CD14-positive monocyte (primary cell): ENCODE data around the gene PLEKHM2. TPM values are rescaled to one million over a fixed set of nuclear protein-coding genes. Genes with fewer than 3 reads are reported as not detected.

Experiments used
- DNase-seq, 3 donors: peaks; one replicate each; pipeline ENCODE4 v3.0.0-alpha.2; 2011 to 2022
- H2AFZ ChIP-seq: 2 replicates; pipeline ENCODE4 v1.6.0; 2012; ENCODE audit warnings: mild to moderate bottlenecking, low read depth, low read length, inconsistent platforms; ENCODE audit not compliant: insufficient read depth, poor library complexity, severe bottlenecking
- H3K27ac ChIP-seq, 2 donors: 1 replicate in 1 of 2; 2 replicates in 1 of 2; pipeline ENCODE4 v1.5.1; 2012 to 2013; ENCODE audit warnings: low read length in 2 of 2, control low read depth in 1 of 2, inconsistent platforms in 1 of 2, low read depth in 1 of 2, mild to moderate bottlenecking in 1 of 2
- H3K27me3 ChIP-seq, 2 donors: one replicate each; pipeline versions ENCODE4 v1.6.0 to v1.6.1; 2011 to 2013; ENCODE audit warnings: low read length in 2 of 2; ENCODE audit not compliant: control insufficient read depth in 2 of 2, insufficient read depth in 2 of 2
- H3K36me3 ChIP-seq, 2 donors: replicated peaks in 1 of 2; 1 replicate in 1 of 2; 2 replicates in 1 of 2; pipeline versions ENCODE4 v1.5.1 to v1.6.1; 2012 to 2013; ENCODE audit warnings: low read length in 2 of 2, control low read depth in 1 of 2, inconsistent platforms in 1 of 2, mild to moderate bottlenecking in 1 of 2; ENCODE audit not compliant: insufficient read depth in 2 of 2, control insufficient read depth in 1 of 2
- H3K4me1 ChIP-seq, 2 donors: 1 replicate in 1 of 2; 2 replicates in 1 of 2; pipeline versions ENCODE4 v1.5.1 to v1.6.1; 2012 to 2013; ENCODE audit warnings: low read length in 2 of 2, control low read depth in 1 of 2, inconsistent platforms in 1 of 2, mild to moderate bottlenecking in 1 of 2, moderate library complexity in 1 of 2; ENCODE audit not compliant: insufficient read depth in 2 of 2, control insufficient read depth in 1 of 2
- H3K4me2 ChIP-seq: replicated peaks from 2 replicates; pipeline ENCODE3; 2012; ENCODE audit warnings: low read length, moderate library complexity, mild to moderate bottlenecking; ENCODE audit not compliant: poor library complexity, severe bottlenecking; ENCODE audit errors: extremely low read depth
- H3K4me3 ChIP-seq, 3 experiments: fragments of 200-600 bp in 1 of 3; sonication (generic) in 1 of 3; replicated peaks in 1 of 3; 1 replicate in 2 of 3; 2 replicates in 1 of 3; pipeline ENCODE4 v1.5.1; 2011 to 2013; ENCODE audit warnings: low read length in 3 of 3, mild to moderate bottlenecking in 3 of 3, control low read depth in 2 of 3, low read depth in 2 of 3, inconsistent platforms in 1 of 3, moderate library complexity in 1 of 3
- H3K79me2 ChIP-seq: 2 replicates; pipeline ENCODE4 v1.6.0; 2012; ENCODE audit warnings: mild to moderate bottlenecking, control low read depth, inconsistent platforms, low read length, moderate library complexity; ENCODE audit not compliant: insufficient read depth
- H3K9ac ChIP-seq: 2 replicates; pipeline ENCODE4 v1.6.0; 2017; ENCODE audit warnings: low read length, mild to moderate bottlenecking; ENCODE audit not compliant: insufficient read depth, poor library complexity, severe bottlenecking
- H3K9me3 ChIP-seq, 2 donors: replicated peaks in 1 of 2; 1 replicate in 1 of 2; 2 replicates in 1 of 2; pipeline versions ENCODE4 v1.5.1 to v1.6.1; 2012 to 2013; ENCODE audit warnings: low read length in 2 of 2, control low read depth in 1 of 2; ENCODE audit not compliant: control insufficient read depth in 1 of 2, insufficient read depth in 1 of 2
- H4K20me1 ChIP-seq: 2 replicates; pipeline ENCODE4 v1.6.0; 2012; ENCODE audit warnings: mild to moderate bottlenecking, low read length, control low read depth, moderate library complexity; ENCODE audit not compliant: insufficient read depth
- H3K27ac Mint-ChIP-seq, 7 donors: one replicate each; pipeline ENCODE4 v1.8.0; 2020; ENCODE audit warnings: mild to moderate bottlenecking in 7 of 7, mixed read lengths in 7 of 7, moderate library complexity in 6 of 7, inconsistent platforms in 2 of 7
- H3K27me3 Mint-ChIP-seq, 3 donors: one replicate each; pipeline ENCODE4 v1.8.0; 2021 to 2022; ENCODE audit warnings: low read depth in 3 of 3, mild to moderate bottlenecking in 3 of 3, mixed read lengths in 3 of 3, moderate library complexity in 3 of 3, inconsistent platforms in 1 of 3
- H3K36me3 Mint-ChIP-seq, 2 donors: one replicate each; pipeline ENCODE4 v1.8.0; 2020; ENCODE audit warnings: mixed read lengths in 2 of 2, inconsistent platforms in 1 of 2, mild to moderate bottlenecking in 1 of 2
- H3K4me1 Mint-ChIP-seq: one replicate; pipeline ENCODE4 v1.8.0; 2020; ENCODE audit warnings: mild to moderate bottlenecking, mixed read lengths
- H3K4me3 Mint-ChIP-seq, 2 donors: one replicate each; pipeline ENCODE4 v1.8.0; 2020; ENCODE audit warnings: mild to moderate bottlenecking in 2 of 2, mixed read lengths in 2 of 2, moderate library complexity in 1 of 2
- H3K9me3 Mint-ChIP-seq, 7 donors: one replicate each; pipeline ENCODE4 v1.8.0; 2020 to 2022; ENCODE audit warnings: mixed read lengths in 7 of 7, mild to moderate bottlenecking in 6 of 7, moderate library complexity in 6 of 7, inconsistent platforms in 2 of 7
- WGBS: methylation state at CpG from one replicate; pipeline ENCODE4 v1.1.5; 2013; ENCODE audit warnings: missing lambda C conversion rate; ENCODE audit not compliant: insufficient coverage; 5-methylcytosine and 5-hydroxymethylcytosine counted together
- intact Hi-C, 2 donors: fragments of 100-400 bp; cut with micrococcal nuclease; formaldehyde crosslinking; loops; one replicate each; pipeline versions ENCODE4 v1.15.0 to v1.15.1; 2023
- polyA plus RNA-seq, 3 donors: library from polyadenylated mRNA; depleted of rRNA in 1 of 3; unstranded in 2 of 3; stranded (reverse) in 1 of 3; fragments of 300-500 nt in 2 of 3; fragments of >200 nt in 1 of 3; fragmentation: Illumina TruSeq in 2 of 3; gene quantifications; 1 replicate in 2 of 3; 2 replicates in 1 of 3; pipeline ENCODE4 v1.2.3, GENCODE V29; 2012 to 2021
- TF ChIP-seq, protein P1 (sequence below): fragments of 200-600 bp; IDR thresholded peaks from one replicate; pipeline ENCODE4 v1.8.0; 2022; ENCODE audit warnings: antibody characterized with exemption, mild to moderate bottlenecking

The PLEKHM2 gene
- polyA plus RNA-seq, 3 donors, result 4.0 to 79.3 (median 5.8) TPM

DNA sequence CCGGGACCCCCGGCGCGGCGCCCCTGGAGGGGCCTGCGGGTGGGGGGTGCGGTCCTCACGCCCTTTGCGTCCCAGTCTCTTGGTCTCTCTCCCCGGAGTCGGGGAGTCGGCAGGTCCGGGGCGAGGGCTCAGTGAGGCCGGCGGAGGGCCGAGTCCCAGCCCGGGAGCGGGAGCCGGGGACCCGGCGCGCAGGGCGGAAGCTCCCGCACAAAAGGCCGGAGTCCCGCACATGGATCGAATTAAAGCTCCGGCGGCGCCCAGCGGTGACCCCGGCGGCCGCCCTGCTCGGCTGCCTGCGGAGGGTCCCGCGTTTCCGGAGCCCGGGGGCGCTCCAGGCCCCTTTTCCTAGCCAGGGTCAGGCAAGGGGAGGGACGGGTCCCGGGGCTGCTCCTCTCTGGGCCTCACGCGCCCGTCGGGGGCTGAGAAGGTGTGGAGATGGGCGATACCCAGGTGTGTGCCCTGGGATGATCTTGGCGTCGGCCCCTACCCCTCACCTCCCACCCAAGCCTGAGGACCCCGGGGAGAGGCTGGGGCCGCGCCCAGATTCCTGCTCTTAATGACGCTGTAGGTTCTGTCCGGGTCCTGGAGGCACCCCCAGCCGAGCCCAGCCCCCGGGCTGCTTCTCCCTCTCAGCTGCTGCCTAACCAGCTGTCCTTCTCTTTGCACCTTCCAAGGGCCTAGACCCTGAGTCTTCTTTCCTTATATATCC, 75.0 kb downstream of the PLEKHM2 start:
- 2% methylated on average over 39 of the region's 58 CpGs for WGBS
- no peak overlapping the region for H3K27ac Mint-ChIP-seq
- Histone ChIP-seq H3K27me3 (peaks cover 30 to 63% of the 10 kb centered on the region in 2 donors), H2AFZ (no peak overlapping the region), H3K9ac (no peak overlapping the region), H4K20me1 (no peaks in the 10 kb centered on the region), H3K4me2 (no peak overlapping the region), H3K4me1 (no peaks in the 10 kb centered on the region), H3K36me3 (no peaks in the 10 kb centered on the region), H3K9me3 (peaks cover 0 to 11% of the 10 kb centered on the region in 2 donors), H3K4me3 (no peak overlapping the region), H3K27ac (no peak overlapping the region), H3K79me2 (no peaks in the 10 kb centered on the region)
- DNase-seq, result no peak
- peaks cover 0 to 5% of the 10 kb centered on the region in 2 donors for H3K36me3 Mint-ChIP-seq
- peaks cover 15% of the 10 kb centered on the region for H3K4me1 Mint-ChIP-seq
- H3K4me3 Mint-ChIP-seq, result peak overlapping the region in 1 of 2 donors; percentile 65
- peaks cover 70 to 90% (median 74%) of the 10 kb centered on the region in 3 donors for H3K27me3 Mint-ChIP-seq
- intact Hi-C loops, result no loop called here
- peaks cover 0 to 13% (median 5%) of the 10 kb centered on the region in 7 donors for H3K9me3 Mint-ChIP-seq
- TF ChIP-seq, protein P1, sequence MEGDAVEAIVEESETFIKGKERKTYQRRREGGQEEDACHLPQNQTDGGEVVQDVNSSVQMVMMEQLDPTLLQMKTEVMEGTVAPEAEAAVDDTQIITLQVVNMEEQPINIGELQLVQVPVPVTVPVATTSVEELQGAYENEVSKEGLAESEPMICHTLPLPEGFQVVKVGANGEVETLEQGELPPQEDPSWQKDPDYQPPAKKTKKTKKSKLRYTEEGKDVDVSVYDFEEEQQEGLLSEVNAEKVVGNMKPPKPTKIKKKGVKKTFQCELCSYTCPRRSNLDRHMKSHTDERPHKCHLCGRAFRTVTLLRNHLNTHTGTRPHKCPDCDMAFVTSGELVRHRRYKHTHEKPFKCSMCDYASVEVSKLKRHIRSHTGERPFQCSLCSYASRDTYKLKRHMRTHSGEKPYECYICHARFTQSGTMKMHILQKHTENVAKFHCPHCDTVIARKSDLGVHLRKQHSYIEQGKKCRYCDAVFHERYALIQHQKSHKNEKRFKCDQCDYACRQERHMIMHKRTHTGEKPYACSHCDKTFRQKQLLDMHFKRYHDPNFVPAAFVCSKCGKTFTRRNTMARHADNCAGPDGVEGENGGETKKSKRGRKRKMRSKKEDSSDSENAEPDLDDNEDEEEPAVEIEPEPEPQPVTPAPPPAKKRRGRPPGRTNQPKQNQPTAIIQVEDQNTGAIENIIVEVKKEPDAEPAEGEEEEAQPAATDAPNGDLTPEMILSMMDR, result no peak

GRCh38 chr1:15760520-15761211, 76.5 kb downstream of the PLEKHM2 start:
- Histone ChIP-seq H3K4me2 (no peak overlapping the region), H3K4me1 (no peaks in the 10 kb centered on the region), H3K36me3 (no peaks in the 10 kb centered on the region), H3K4me3 (no peak overlapping the region), H4K20me1 (no peaks in the 10 kb centered on the region), H3K9ac (no peak overlapping the region), H2AFZ (no peak overlapping the region), H3K9me3 (peaks cover 0 to 11% of the 10 kb centered on the region in 2 donors), H3K79me2 (no peaks in the 10 kb centered on the region), H3K27ac (no peak overlapping the region), H3K27me3 (peaks cover 30 to 59% of the 10 kb centered on the region in 2 donors)
- intact Hi-C loops, result no loop called here
- peaks cover 0 to 10% (median 3%) of the 10 kb centered on the region in 7 donors for H3K9me3 Mint-ChIP-seq
- peak overlapping the region in 1 of 2 donors; percentile 62 for H3K4me3 Mint-ChIP-seq
- H3K36me3 Mint-ChIP-seq, result peaks cover 0 to 5% of the 10 kb centered on the region in 2 donors
- no peak for DNase-seq
- H3K4me1 Mint-ChIP-seq, result peaks cover 15% of the 10 kb centered on the region
- H3K27me3 Mint-ChIP-seq, result peaks cover 60 to 89% (median 67%) of the 10 kb centered on the region in 3 donors
- 77% methylated on average over 7 of the region's 12 CpGs for WGBS
- TF ChIP-seq, protein P1, result no peak
- no peak overlapping the region for H3K27ac Mint-ChIP-seq
